Hepatocyte (in vitro differentiated cells): ENCODE data around the gene RASGRP1. TPM values are rescaled to one million over a fixed set of nuclear protein-coding genes. Genes with fewer than 3 reads are reported as not detected.

Source experiments
- DNase-seq: peaks from one replicate; pipeline ENCODE4 v3.0.0-alpha.2; 2016; ENCODE audit warnings: low spot score
- H2AFZ ChIP-seq: fragments of 200-600 bp; sonication (generic); 2 replicates; pipeline ENCODE4 v1.6.0; 2016; ENCODE audit warnings: antibody characterized with exemption, mild to moderate bottlenecking
- H3K27ac ChIP-seq: fragments of 200-600 bp; sonication (generic); 2 replicates; pipeline ENCODE4 v1.5.1; 2016; ENCODE audit warnings: mild to moderate bottlenecking
- H3K27me3 ChIP-seq: fragments of 200-600 bp; sonication (generic); 2 replicates; pipeline ENCODE4 v1.6.1; 2016
- H3K36me3 ChIP-seq: fragments of 200-600 bp; sonication (generic); replicated peaks from 2 replicates; pipeline ENCODE4 v1.5.1; 2016; ENCODE audit warnings: low read depth; ENCODE audit not compliant: insufficient read depth
- H3K4me1 ChIP-seq: fragments of 200-600 bp; sonication (generic); 2 replicates; pipeline ENCODE4 v1.5.1; 2016; ENCODE audit warnings: mild to moderate bottlenecking, moderate library complexity; ENCODE audit not compliant: insufficient read depth
- H3K4me2 ChIP-seq: fragments of 200-600 bp; sonication (generic); 2 replicates; pipeline ENCODE4 v1.6.0; 2016
- H3K4me3 ChIP-seq: fragments of 200-600 bp; sonication (generic); 2 replicates; pipeline ENCODE4 v1.5.1; 2016; ENCODE audit warnings: mild to moderate bottlenecking
- H3K79me2 ChIP-seq: fragments of 200-600 bp; sonication (generic); 2 replicates; pipeline ENCODE4 v1.6.0; 2017; ENCODE audit warnings: mild to moderate bottlenecking
- H3K9me2 ChIP-seq: fragments of 200-600 bp; sonication (generic); replicated peaks from 2 replicates; pipeline ENCODE4 v1.6.0; 2017; ENCODE audit warnings: mild to moderate bottlenecking; ENCODE audit not compliant: insufficient read depth
- H3K9me3 ChIP-seq: fragments of 200-600 bp; sonication (generic); 2 replicates; pipeline ENCODE4 v1.5.1; 2016; ENCODE audit warnings: low read depth, mild to moderate bottlenecking
- H4K20me1 ChIP-seq: fragments of 200-600 bp; sonication (generic); 2 replicates; pipeline ENCODE4 v1.6.0; 2016; ENCODE audit warnings: mild to moderate bottlenecking; ENCODE audit not compliant: insufficient read depth, poor library complexity, severe bottlenecking
- CTCF ChIP-seq: fragments of 200-600 bp; sonication (generic); IDR thresholded peaks from 2 replicates; pipeline ENCODE4 v1.5.1; 2016; ENCODE audit warnings: antibody characterized with exemption, mild to moderate bottlenecking; ENCODE audit not compliant: poor library complexity
- EZH2 ChIP-seq: fragments of 200-600 bp; sonication (generic); IDR thresholded peaks from 2 replicates; pipeline ENCODE4 v1.6.1; 2016; ENCODE audit warnings: antibody characterized with exemption, mild to moderate bottlenecking, borderline replicate concordance
- EZH2phosphoT487 ChIP-seq: fragments of 200-600 bp; sonication (generic); IDR thresholded peaks from one replicate; pipeline ENCODE4 v1.6.1; 2018; ENCODE audit warnings: antibody characterized with exemption, mild to moderate bottlenecking, low read depth, moderate library complexity; ENCODE audit not compliant: unreplicated experiment, severe bottlenecking
- whole genome bisulfite sequencing: methylation state at CpG from one replicate; pipeline ENCODE4 v1.1.6; 2016; ENCODE audit warnings: low lambda C conversion rate; ENCODE audit errors: missing lambda C conversion rate; 5-methylcytosine and 5-hydroxymethylcytosine counted together
- polyA plus RNA-seq: library from polyadenylated mRNA; unstranded; fragments of >200 nt; fragmentation: Nextera tagmentation; extraction: Ambion mirVana; gene quantifications from 2 replicates; pipeline ENCODE4 v1.2.1, GENCODE V29; 2016
- total RNA-seq: library from RNA; depleted of rRNA; stranded (reverse); fragments of >200 nt; gene quantifications from 2 replicates; pipeline ENCODE4 v1.2.3, GENCODE V29; 2014

The RASGRP1 gene
- total and polyA plus RNA-seq, 2 experiments from 2014 or later: 0.41 to 0.53 TPM

GRCh38 chr15:38503496-38503895 is 61.1 kb downstream of the RASGRP1 start:
- no peak overlapping the region for H3K4me2 ChIP-seq
- WGBS: 92% methylated on average over 2 of the region's 2 CpGs
- TF ChIP-seq EZH2phosphoT487: no peak
- no peak for TF ChIP-seq CTCF
- TF ChIP-seq EZH2: no peak

GRCh38 chr15:38499651-38500050 is 65.0 kb downstream of the RASGRP1 start:
- Histone ChIP-seq H3K9me3 (no peaks in the 10 kb centered on the region), H3K4me2 (no peak overlapping the region), H3K36me3 (no peaks in the 10 kb centered on the region), H3K4me1 (no peaks in the 10 kb centered on the region), H2AFZ (no peak overlapping the region), H3K4me3 (no peak overlapping the region), H3K27ac (no peak overlapping the region), H3K79me2 (no peaks in the 10 kb centered on the region), H3K27me3 (no peaks in the 10 kb centered on the region), H4K20me1 (no peaks in the 10 kb centered on the region), H3K9me2 (no peaks in the 10 kb centered on the region)
- no peak for TF ChIP-seq CTCF
- TF ChIP-seq EZH2phosphoT487: no peak
- TF ChIP-seq EZH2: no peak
- 92% methylated on average over 1 of the region's 1 CpG for WGBS
- no peak for DNase-seq

More at GRCh38 chr15:38503496-38503895, 61.1 kb downstream of the RASGRP1 start:
- Histone ChIP-seq H3K36me3 (no peaks in the 10 kb centered on the region), H4K20me1 (no peaks in the 10 kb centered on the region), H3K27me3 (no peaks in the 10 kb centered on the region), H3K9me2 (no peaks in the 10 kb centered on the region), H3K4me3 (no peak overlapping the region), H3K27ac (no peak overlapping the region), H3K79me2 (no peaks in the 10 kb centered on the region), H3K4me1 (no peaks in the 10 kb centered on the region), H2AFZ (no peak overlapping the region), H3K9me3 (no peaks in the 10 kb centered on the region)
- DNase-seq: no peak

- TF ChIP-seq EZH2phosphoT487 (no peak), CTCF (no peak), EZH2 (no peak)
- H3K27me3 ChIP-seq: no peaks in the 10 kb centered on the region
- no peaks in the 10 kb centered on the region for H3K36me3 ChIP-seq
- H3K4me1 ChIP-seq: no peaks in the 10 kb centered on the region
- no peak overlapping the region for H2AFZ ChIP-seq
- H3K79me2 ChIP-seq: no peaks in the 10 kb centered on the region
- H3K4me3 ChIP-seq: no peak overlapping the region
- 100% methylated on average over 1 of the region's 1 CpG for WGBS
- DNase-seq: no peak
- H3K4me2 ChIP-seq: no peak overlapping the region
- H3K9me2 ChIP-seq: no peaks in the 10 kb centered on the region
- no peaks in the 10 kb centered on the region for H3K9me3 ChIP-seq
- H4K20me1 ChIP-seq: no peaks in the 10 kb centered on the region
- no peak overlapping the region for H3K27ac ChIP-seq
Observed at GRCh38 chr15:38496151-38496550, 68.5 kb downstream of the RASGRP1 start.
